Lung (tissue), 12 donors: ENCODE data around the gene INHBC. TPM values are rescaled to one million over a fixed set of nuclear protein-coding genes. Genes with fewer than 3 reads are reported as not detected.

Experiments
- ATAC-seq: fragments of 200-7000 bp; cut with Tn5 transposase; one replicate; pipeline ENCODE4 v1.9.1; 2020; ENCODE audit warnings: moderate number of reproducible peaks; ENCODE audit not compliant: insufficient read depth, low FRiP score
- DNase-seq, 3 donors: peaks; one replicate each; pipeline ENCODE4 v3.0.0-alpha.2; 2013 to 2017
- H3K27ac ChIP-seq, 2 donors: one replicate each; pipeline ENCODE4 v1.5.1; 2013; ENCODE audit warnings: mild to moderate bottlenecking in 2 of 2, moderate library complexity in 2 of 2, control low read depth in 1 of 2, inconsistent platforms in 1 of 2, low read depth in 1 of 2, low read length in 1 of 2
- H3K27me3 ChIP-seq, 3 donors: one replicate each; pipeline ENCODE4 v1.5.1; 2013; ENCODE audit warnings: low read length in 2 of 3; ENCODE audit not compliant: control insufficient read depth in 3 of 3, insufficient read depth in 3 of 3
- H3K36me3 ChIP-seq, 4 donors: one replicate each; pipeline ENCODE4 v1.5.1; 2013; ENCODE audit warnings: low read length in 4 of 4, mild to moderate bottlenecking in 1 of 4, moderate library complexity in 1 of 4; ENCODE audit not compliant: control insufficient read depth in 4 of 4, insufficient read depth in 4 of 4
- H3K4me1 ChIP-seq, 5 donors: one replicate each; pipeline ENCODE4 v1.5.1; 2013; ENCODE audit warnings: low read length in 5 of 5, mild to moderate bottlenecking in 2 of 5, moderate library complexity in 1 of 5; ENCODE audit not compliant: control insufficient read depth in 5 of 5, insufficient read depth in 5 of 5
- H3K4me3 ChIP-seq: one replicate; pipeline ENCODE4 v1.5.1; 2013; ENCODE audit warnings: mild to moderate bottlenecking, control low read depth, moderate library complexity
- H3K9ac ChIP-seq, 2 donors: one replicate each; pipeline ENCODE4 v1.5.1; 2013; ENCODE audit warnings: low read length in 2 of 2, control low read depth in 1 of 2; ENCODE audit not compliant: insufficient read depth in 1 of 2
- H3K9me3 ChIP-seq, 4 donors: one replicate each; pipeline ENCODE4 v1.5.1; 2013; ENCODE audit warnings: low read length in 3 of 4, mild to moderate bottlenecking in 1 of 4, moderate library complexity in 1 of 4; ENCODE audit not compliant: control insufficient read depth in 4 of 4, insufficient read depth in 3 of 4
- WGBS, 2 donors: extraction: QIAGEN DNeasy Blood & Tissue Kit; methylation state at CpG; one replicate each; pipeline ENCODE4 v1.1.7; 2013; 5-methylcytosine and 5-hydroxymethylcytosine counted together
- polyA plus RNA-seq, 2 donors: library from polyadenylated mRNA; stranded (reverse); fragments of 200-250 nt; gene quantifications; one replicate each; pipeline ENCODE4 v1.2.1, GENCODE V29; 2013
- total RNA-seq, 2 donors: library from RNA; depleted of rRNA in 1 of 2; stranded (reverse); fragments of >200 nt in 1 of 2; gene quantifications; one replicate each; pipeline ENCODE4 v1.2.1, GENCODE V29; 2014 to 2021
- TF ChIP-seq, protein P1 (sequence below): IDR thresholded peaks from 2 replicates; pipeline ENCODE4 v1.5.1; 2012; ENCODE audit warnings: mild to moderate bottlenecking; ENCODE audit errors: control extremely low read depth, extremely low read depth
- donor health status: control.
- donor health status: control.
- donor health status: Bipolar disorder and iron deficiency.
- donor health status: healthy.
- donor health status: DM: yes; HTN: yes; CAD: no.

Gene INHBC
- total and polyA plus RNA-seq, 4 donors, result 0.02 TPM; not detected in 3

DNA sequence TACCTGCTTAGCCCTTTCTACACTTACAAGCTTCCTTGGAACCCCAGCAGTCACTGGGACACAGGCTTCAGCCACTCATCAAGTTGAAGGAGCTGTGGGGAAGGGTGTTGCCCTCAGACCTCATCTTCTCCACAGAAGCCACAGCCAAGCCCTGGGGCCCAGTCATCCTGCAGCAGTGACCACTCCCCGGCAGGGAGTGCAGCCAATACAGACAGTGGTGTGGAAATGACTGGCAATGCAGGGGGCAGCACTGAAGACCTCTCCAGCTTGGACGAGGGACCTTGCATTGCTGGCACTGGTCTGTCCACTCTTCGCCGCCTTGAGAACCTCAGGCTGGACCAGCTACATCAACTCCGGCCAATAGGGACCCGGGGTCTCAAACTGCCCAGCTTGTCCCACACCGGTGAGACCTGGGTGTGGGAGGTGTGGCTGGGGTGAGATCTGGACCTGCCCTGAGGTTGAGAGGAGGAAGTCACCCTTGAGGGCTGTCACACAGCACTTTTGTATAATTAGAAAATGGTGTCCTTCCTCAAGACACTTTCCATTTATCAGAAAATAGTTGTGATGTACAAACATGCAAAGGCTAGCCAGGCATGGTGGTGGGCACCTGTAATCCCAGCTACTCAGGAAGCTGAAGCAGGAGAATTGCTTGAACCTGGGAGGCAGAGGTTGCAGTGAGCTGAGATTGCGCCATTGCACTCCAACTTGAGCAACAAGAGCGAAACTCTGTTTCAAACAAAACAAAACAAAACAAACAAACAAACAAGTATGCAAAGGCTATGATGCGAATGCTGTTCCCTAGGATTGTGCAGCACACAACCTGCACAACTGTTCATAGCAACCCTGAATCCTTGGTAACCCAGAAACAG is 34.9 kb downstream of the INHBC start:
- no peak overlapping the region for H3K9ac ChIP-seq
- no peaks in the 10 kb centered on the region for H3K4me1 ChIP-seq
- peaks cover 0 to 12% (median 11%) of the 10 kb centered on the region in 3 donors for H3K27me3 ChIP-seq
- ATAC-seq (no peak), DNase-seq (no peak)
- no peak overlapping the region for H3K27ac ChIP-seq
- TF ChIP-seq, protein P1, sequence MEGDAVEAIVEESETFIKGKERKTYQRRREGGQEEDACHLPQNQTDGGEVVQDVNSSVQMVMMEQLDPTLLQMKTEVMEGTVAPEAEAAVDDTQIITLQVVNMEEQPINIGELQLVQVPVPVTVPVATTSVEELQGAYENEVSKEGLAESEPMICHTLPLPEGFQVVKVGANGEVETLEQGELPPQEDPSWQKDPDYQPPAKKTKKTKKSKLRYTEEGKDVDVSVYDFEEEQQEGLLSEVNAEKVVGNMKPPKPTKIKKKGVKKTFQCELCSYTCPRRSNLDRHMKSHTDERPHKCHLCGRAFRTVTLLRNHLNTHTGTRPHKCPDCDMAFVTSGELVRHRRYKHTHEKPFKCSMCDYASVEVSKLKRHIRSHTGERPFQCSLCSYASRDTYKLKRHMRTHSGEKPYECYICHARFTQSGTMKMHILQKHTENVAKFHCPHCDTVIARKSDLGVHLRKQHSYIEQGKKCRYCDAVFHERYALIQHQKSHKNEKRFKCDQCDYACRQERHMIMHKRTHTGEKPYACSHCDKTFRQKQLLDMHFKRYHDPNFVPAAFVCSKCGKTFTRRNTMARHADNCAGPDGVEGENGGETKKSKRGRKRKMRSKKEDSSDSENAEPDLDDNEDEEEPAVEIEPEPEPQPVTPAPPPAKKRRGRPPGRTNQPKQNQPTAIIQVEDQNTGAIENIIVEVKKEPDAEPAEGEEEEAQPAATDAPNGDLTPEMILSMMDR, result no peak
- H3K9me3 ChIP-seq, result no peaks in the 10 kb centered on the region
- 78 to 85% methylated on average over 10 of the region's 10 CpGs for WGBS, 2 donors
- H3K4me3 ChIP-seq, result no peak overlapping the region
- H3K36me3 ChIP-seq, result peaks cover 0 to 31% (median 12%) of the 10 kb centered on the region in 4 donors

DNA sequence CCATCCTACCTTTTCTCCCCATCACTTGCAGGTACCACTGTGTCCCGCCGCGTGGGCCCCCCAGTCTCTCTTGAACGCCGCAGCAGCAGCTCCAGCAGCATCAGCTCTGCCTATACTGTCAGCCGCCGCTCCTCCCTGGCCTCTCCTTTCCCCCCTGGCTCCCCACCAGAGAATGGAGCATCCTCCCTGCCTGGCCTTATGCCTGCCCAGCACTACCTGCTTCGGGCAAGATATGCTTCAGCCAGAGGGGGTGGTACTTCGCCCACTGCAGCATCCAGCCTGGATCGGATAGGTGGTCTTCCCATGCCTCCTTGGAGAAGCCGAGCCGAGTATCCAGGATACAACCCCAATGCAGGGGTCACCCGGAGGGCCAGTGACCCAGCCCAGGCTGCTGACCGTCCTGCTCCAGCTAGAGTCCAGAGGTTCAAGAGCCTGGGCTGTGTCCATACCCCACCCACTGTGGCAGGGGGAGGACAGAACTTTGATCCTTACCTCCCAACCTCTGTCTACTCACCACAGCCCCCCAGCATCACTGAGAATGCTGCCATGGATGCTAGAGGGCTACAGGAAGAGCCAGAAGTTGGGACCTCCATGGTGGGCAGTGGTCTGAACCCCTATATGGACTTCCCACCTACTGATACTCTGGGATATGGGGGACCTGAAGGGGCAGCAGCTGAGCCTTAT is 35.8 kb downstream of the INHBC start:
- WGBS, 2 donors, result 93 to 94% methylated on average over 14 of the region's 14 CpGs
- Histone ChIP-seq H3K9me3 (no peaks in the 10 kb centered on the region), H3K36me3 (peaks cover 0 to 29% (median 9%) of the 10 kb centered on the region in 4 donors), H3K4me1 (peaks cover 0 to 6% (median 0%) of the 10 kb centered on the region in 5 donors), H3K9ac (no peak overlapping the region), H3K27me3 (peaks cover 0 to 20% (median 18%) of the 10 kb centered on the region in 3 donors), H3K4me3 (no peak overlapping the region), H3K27ac (no peak overlapping the region)
- ATAC-seq, result no peak
- TF ChIP-seq, protein P1, result no peak
- no peak for DNase-seq

DNA sequence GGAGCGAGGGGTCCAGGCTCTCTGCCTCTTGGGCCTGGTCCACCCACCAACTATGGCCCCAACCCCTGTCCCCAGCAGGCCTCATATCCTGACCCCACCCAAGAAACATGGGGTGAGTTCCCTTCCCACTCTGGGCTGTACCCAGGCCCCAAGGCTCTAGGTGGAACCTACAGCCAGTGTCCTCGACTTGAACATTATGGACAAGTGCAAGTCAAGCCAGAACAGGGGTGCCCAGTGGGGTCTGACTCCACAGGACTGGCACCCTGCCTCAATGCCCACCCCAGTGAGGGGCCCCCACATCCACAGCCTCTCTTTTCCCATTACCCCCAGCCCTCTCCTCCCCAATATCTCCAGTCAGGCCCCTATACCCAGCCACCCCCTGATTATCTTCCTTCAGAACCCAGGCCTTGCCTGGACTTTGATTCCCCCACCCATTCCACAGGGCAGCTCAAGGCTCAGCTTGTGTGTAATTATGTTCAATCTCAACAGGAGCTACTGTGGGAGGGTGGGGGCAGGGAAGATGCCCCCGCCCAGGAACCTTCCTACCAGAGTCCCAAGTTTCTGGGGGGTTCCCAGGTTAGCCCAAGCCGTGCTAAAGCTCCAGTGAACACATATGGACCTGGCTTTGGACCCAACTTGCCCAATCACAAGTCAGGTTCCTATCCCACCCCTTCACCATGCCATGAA is 36.5 kb downstream of the INHBC start:
- DNase-seq (no peak), ATAC-seq (no peak)
- Histone ChIP-seq H3K9ac (no peak overlapping the region), H3K4me3 (no peak overlapping the region), H3K27me3 (peaks cover 0 to 24% (median 22%) of the 10 kb centered on the region in 3 donors), H3K36me3 (peaks cover 0 to 29% (median 6%) of the 10 kb centered on the region in 4 donors), H3K27ac (no peak overlapping the region), H3K4me1 (peaks cover 0 to 13% (median 0%) of the 10 kb centered on the region in 5 donors), H3K9me3 (no peaks in the 10 kb centered on the region)
- WGBS, 2 donors, result 86 to 90% methylated on average over 4 of the region's 4 CpGs
- TF ChIP-seq, protein P1, result no peak
